ENCODE measurements around the gene SDK2.

- TF ChIP-seq, protein P1, sequence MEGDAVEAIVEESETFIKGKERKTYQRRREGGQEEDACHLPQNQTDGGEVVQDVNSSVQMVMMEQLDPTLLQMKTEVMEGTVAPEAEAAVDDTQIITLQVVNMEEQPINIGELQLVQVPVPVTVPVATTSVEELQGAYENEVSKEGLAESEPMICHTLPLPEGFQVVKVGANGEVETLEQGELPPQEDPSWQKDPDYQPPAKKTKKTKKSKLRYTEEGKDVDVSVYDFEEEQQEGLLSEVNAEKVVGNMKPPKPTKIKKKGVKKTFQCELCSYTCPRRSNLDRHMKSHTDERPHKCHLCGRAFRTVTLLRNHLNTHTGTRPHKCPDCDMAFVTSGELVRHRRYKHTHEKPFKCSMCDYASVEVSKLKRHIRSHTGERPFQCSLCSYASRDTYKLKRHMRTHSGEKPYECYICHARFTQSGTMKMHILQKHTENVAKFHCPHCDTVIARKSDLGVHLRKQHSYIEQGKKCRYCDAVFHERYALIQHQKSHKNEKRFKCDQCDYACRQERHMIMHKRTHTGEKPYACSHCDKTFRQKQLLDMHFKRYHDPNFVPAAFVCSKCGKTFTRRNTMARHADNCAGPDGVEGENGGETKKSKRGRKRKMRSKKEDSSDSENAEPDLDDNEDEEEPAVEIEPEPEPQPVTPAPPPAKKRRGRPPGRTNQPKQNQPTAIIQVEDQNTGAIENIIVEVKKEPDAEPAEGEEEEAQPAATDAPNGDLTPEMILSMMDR (IDR thresholded peaks at IDR 0.05) = no peak
- TF ChIP-seq POLR2A (IDR thresholded peaks at IDR 0.05) = no peak
These were observed 2.4 kb upstream of the SDK2 start for GRCh38 chr17:73646409-73647300.

All from right lobe of liver (tissue), 4 donors.